Suprapubic skin (tissue), 4 donors: ENCODE data around the gene SLC30A3.

Source experiments
- EP300 ChIP-seq: sonication (generic); formaldehyde crosslinking; IDR thresholded peaks from one replicate; pipeline ENCODE4 v1.6.1; 2017; ENCODE audit warnings: antibody characterized with exemption
- POLR2A ChIP-seq, 2 donors: fragments of 450-650 bp; IDR thresholded peaks; one replicate each; pipeline ENCODE4 v1.6.1; 2017; ENCODE audit warnings: antibody characterized with exemption in 2 of 2, mild to moderate bottlenecking in 2 of 2, moderate library complexity in 2 of 2
- POLR2AphosphoS5 ChIP-seq, 3 donors: sonication (generic); formaldehyde crosslinking; IDR thresholded peaks; one replicate each; pipeline ENCODE4 v1.6.1; 2017; ENCODE audit warnings: antibody characterized with exemption in 3 of 3
- TF ChIP-seq, protein P1 (sequence below), 2 donors: fragments of 200-600 bp in 1 of 2; fragments of 450-650 bp in 1 of 2; sonication (generic) in 1 of 2; IDR thresholded peaks; one replicate each; pipeline ENCODE4 v1.5.1; 2016 to 2019; ENCODE audit warnings: antibody characterized with exemption in 2 of 2, mild to moderate bottlenecking in 1 of 2, moderate library complexity in 1 of 2

GRCh38 chr2:27306136-27306535 lies 43.3 kb upstream of the SLC30A3 start:
- TF ChIP-seq POLR2A (IDR thresholded peaks at IDR 0.05) (no peak), POLR2AphosphoS5 (IDR thresholded peaks at IDR 0.05) (no peak), EP300 (no peak)
- TF ChIP-seq, protein P1, sequence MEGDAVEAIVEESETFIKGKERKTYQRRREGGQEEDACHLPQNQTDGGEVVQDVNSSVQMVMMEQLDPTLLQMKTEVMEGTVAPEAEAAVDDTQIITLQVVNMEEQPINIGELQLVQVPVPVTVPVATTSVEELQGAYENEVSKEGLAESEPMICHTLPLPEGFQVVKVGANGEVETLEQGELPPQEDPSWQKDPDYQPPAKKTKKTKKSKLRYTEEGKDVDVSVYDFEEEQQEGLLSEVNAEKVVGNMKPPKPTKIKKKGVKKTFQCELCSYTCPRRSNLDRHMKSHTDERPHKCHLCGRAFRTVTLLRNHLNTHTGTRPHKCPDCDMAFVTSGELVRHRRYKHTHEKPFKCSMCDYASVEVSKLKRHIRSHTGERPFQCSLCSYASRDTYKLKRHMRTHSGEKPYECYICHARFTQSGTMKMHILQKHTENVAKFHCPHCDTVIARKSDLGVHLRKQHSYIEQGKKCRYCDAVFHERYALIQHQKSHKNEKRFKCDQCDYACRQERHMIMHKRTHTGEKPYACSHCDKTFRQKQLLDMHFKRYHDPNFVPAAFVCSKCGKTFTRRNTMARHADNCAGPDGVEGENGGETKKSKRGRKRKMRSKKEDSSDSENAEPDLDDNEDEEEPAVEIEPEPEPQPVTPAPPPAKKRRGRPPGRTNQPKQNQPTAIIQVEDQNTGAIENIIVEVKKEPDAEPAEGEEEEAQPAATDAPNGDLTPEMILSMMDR (IDR thresholded peaks at IDR 0.05): no peak
